ENCODE results near the gene FOCAD.

Gene FOCAD

GRCh38 chr9:20848490-20848889 is 164.4 kb downstream of the FOCAD start:
- Histone ChIP-seq H3K27ac (ENCODE audit: low read depth, low read length) (no peak overlapping the region), H3K9ac (ENCODE audit: low read depth, low read length) (no peak overlapping the region), H3K36me3 (ENCODE audit: insufficient read depth, low read length) (no peaks in the 10 kb centered on the region), H3K9me3 (ENCODE audit: insufficient read depth, low read depth, low read length) (no peaks in the 10 kb centered on the region), H3K27me3 (ENCODE audit: insufficient read depth, low read length) (no peaks in the 10 kb centered on the region), H3K4me1 (ENCODE audit: insufficient read depth, low read length) (peaks cover 17% of the 10 kb centered on the region; the same call in 1 of the 2 replicates), H3K4me3 (ENCODE audit: low read length) (no peak overlapping the region)
- WGBS, result 95% methylated on average over 2 of the region's 2 CpGs

GRCh38 chr9:20853866-20854265 is 169.8 kb downstream of the FOCAD start:
- no peak overlapping the region for H3K4me3 ChIP-seq (ENCODE audit: low read length)
- H3K27me3 ChIP-seq (ENCODE audit: insufficient read depth, low read length), result no peaks in the 10 kb centered on the region
- H3K4me1 ChIP-seq (ENCODE audit: insufficient read depth, low read length), result peaks cover 24% of the 10 kb centered on the region; the same call in 1 of the 2 replicates
- no peaks in the 10 kb centered on the region for H3K36me3 ChIP-seq (ENCODE audit: insufficient read depth, low read length)
- no peak overlapping the region for H3K9ac ChIP-seq (ENCODE audit: low read depth, low read length)
- H3K27ac ChIP-seq (ENCODE audit: low read depth, low read length), result no peak overlapping the region
- 81% methylated on average over 2 of the region's 2 CpGs for WGBS
- no peaks in the 10 kb centered on the region for H3K9me3 ChIP-seq (ENCODE audit: insufficient read depth, low read depth, low read length)

GRCh38 chr9:20854444-20854843 is 170.4 kb downstream of the FOCAD start:
- H3K36me3 ChIP-seq (ENCODE audit: insufficient read depth, low read length), result no peaks in the 10 kb centered on the region
- WGBS, result 100% methylated on average over 2 of the region's 4 CpGs
- H3K27ac ChIP-seq (ENCODE audit: low read depth, low read length), result no peak overlapping the region
- no peaks in the 10 kb centered on the region for H3K9me3 ChIP-seq (ENCODE audit: insufficient read depth, low read depth, low read length)
- H3K9ac ChIP-seq (ENCODE audit: low read depth, low read length), result no peak overlapping the region
- no peaks in the 10 kb centered on the region for H3K27me3 ChIP-seq (ENCODE audit: insufficient read depth, low read length)
- no peak overlapping the region for H3K4me3 ChIP-seq (ENCODE audit: low read length)
- H3K4me1 ChIP-seq (ENCODE audit: insufficient read depth, low read length), result peaks cover 24% of the 10 kb centered on the region; the same call in 1 of the 2 replicates

GRCh38 chr9:20863945-20864344 is 179.9 kb downstream of the FOCAD start:
- H3K9ac ChIP-seq (ENCODE audit: low read depth, low read length), result no peak overlapping the region
- H3K4me1 ChIP-seq (ENCODE audit: insufficient read depth, low read length), result no peaks in the 10 kb centered on the region
- no peak overlapping the region for H3K4me3 ChIP-seq (ENCODE audit: low read length)
- H3K27ac ChIP-seq (ENCODE audit: low read depth, low read length), result no peak overlapping the region
- 50% methylated on average over 2 of the region's 2 CpGs for WGBS
- no peaks in the 10 kb centered on the region for H3K9me3 ChIP-seq (ENCODE audit: insufficient read depth, low read depth, low read length)
- no peaks in the 10 kb centered on the region for H3K36me3 ChIP-seq (ENCODE audit: insufficient read depth, low read length)
- H3K27me3 ChIP-seq (ENCODE audit: insufficient read depth, low read length), result no peaks in the 10 kb centered on the region

GRCh38 chr9:20865347-20865746 is 181.3 kb downstream of the FOCAD start:
- H3K36me3 ChIP-seq (ENCODE audit: insufficient read depth, low read length), result peaks cover under 1% of the 10 kb centered on the region; the same call in 1 of the 2 replicates
- H3K4me1 ChIP-seq (ENCODE audit: insufficient read depth, low read length), result no peaks in the 10 kb centered on the region
- no peak overlapping the region for H3K4me3 ChIP-seq (ENCODE audit: low read length)
- H3K9ac ChIP-seq (ENCODE audit: low read depth, low read length), result no peak overlapping the region
- no peak overlapping the region for H3K27ac ChIP-seq (ENCODE audit: low read depth, low read length)
- H3K27me3 ChIP-seq (ENCODE audit: insufficient read depth, low read length), result no peaks in the 10 kb centered on the region
- WGBS, result 91% methylated on average over 3 of the region's 4 CpGs
- no peaks in the 10 kb centered on the region for H3K9me3 ChIP-seq (ENCODE audit: insufficient read depth, low read depth, low read length)

- 96% methylated on average over 4 of the region's 4 CpGs for WGBS
- Histone ChIP-seq H3K27me3 (ENCODE audit: insufficient read depth, low read length) (no peaks in the 10 kb centered on the region), H3K27ac (ENCODE audit: low read depth, low read length) (no peak overlapping the region), H3K4me3 (ENCODE audit: low read length) (no peak overlapping the region), H3K9me3 (ENCODE audit: insufficient read depth, low read depth, low read length) (no peaks in the 10 kb centered on the region), H3K36me3 (ENCODE audit: insufficient read depth, low read length) (peaks cover 10% of the 10 kb centered on the region; the same call in 1 of the 2 replicates), H3K9ac (ENCODE audit: low read depth, low read length) (no peak overlapping the region), H3K4me1 (ENCODE audit: insufficient read depth, low read length) (peaks cover 21% of the 10 kb centered on the region)
Measured at GRCh38 chr9:20870115-20870514, 186.1 kb downstream of the FOCAD start.

GRCh38 chr9:20872340-20872977 is 188.4 kb downstream of the FOCAD start:
- H3K27ac ChIP-seq (ENCODE audit: low read depth, low read length), result peak overlapping the region; percentile 57
- no peaks in the 10 kb centered on the region for H3K9me3 ChIP-seq (ENCODE audit: insufficient read depth, low read depth, low read length)
- peaks cover 21% of the 10 kb centered on the region for H3K4me1 ChIP-seq (ENCODE audit: insufficient read depth, low read length)
- H3K36me3 ChIP-seq (ENCODE audit: insufficient read depth, low read length), result peaks cover 10% of the 10 kb centered on the region; the same call in 1 of the 2 replicates
- no peaks in the 10 kb centered on the region for H3K27me3 ChIP-seq (ENCODE audit: insufficient read depth, low read length)
- peak overlapping the region; percentile 8; the same call in 1 of the 2 replicates for H3K9ac ChIP-seq (ENCODE audit: low read depth, low read length)
- peak overlapping the region; percentile 25; the same call in 1 of the 2 replicates for H3K4me3 ChIP-seq (ENCODE audit: low read length)
- WGBS, result 10% methylated on average over 1 of the region's 1 CpG

DNA sequence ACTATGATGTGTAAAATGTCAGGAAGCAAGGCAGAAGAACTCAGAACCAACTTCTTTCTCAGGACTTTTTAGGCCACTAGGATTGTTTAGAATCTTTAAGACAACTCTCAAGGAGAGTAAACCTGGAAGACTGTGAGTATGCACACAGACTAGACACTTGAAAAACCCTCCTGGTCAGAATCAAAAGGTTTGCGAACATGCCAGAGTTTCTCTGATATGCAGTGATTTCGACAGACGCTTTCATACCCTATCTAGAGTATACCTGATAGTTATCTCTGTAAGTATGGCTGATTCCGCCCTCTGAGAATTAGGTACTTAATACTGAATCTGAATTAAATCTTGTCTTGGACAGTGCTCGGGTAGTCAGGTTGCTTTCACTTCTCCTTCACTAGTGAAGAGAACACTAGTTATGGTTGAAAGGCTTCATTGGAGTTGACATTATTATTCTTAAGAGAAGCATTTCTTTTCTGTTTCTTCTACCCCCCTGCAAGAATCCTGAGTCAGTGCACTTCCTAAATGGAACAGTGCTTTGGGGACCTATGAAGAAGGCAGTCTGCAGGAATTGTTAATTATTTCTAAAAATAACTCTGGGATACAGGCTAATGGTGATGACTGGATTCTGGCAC is 189.3 kb downstream of the FOCAD start:
- H3K9me3 ChIP-seq (ENCODE audit: insufficient read depth, low read depth, low read length), result no peaks in the 10 kb centered on the region
- no peak overlapping the region for H3K9ac ChIP-seq (ENCODE audit: low read depth, low read length)
- WGBS, result 96% methylated on average over 5 of the region's 5 CpGs
- peaks cover 21% of the 10 kb centered on the region for H3K4me1 ChIP-seq (ENCODE audit: insufficient read depth, low read length)
- H3K36me3 ChIP-seq (ENCODE audit: insufficient read depth, low read length), result peaks cover 10% of the 10 kb centered on the region; the same call in 1 of the 2 replicates
- H3K27me3 ChIP-seq (ENCODE audit: insufficient read depth, low read length), result no peaks in the 10 kb centered on the region
- no peak overlapping the region for H3K4me3 ChIP-seq (ENCODE audit: low read length)
- peak overlapping the region; percentile 28 for H3K27ac ChIP-seq (ENCODE audit: low read depth, low read length)

GRCh38 chr9:20880271-20880670 is 196.2 kb downstream of the FOCAD start:
- Histone ChIP-seq H3K36me3 (ENCODE audit: insufficient read depth, low read length) (peaks cover 19% of the 10 kb centered on the region), H3K27ac (ENCODE audit: low read depth, low read length) (no peak overlapping the region), H3K9ac (ENCODE audit: low read depth, low read length) (no peak overlapping the region), H3K27me3 (ENCODE audit: insufficient read depth, low read length) (no peaks in the 10 kb centered on the region), H3K9me3 (ENCODE audit: insufficient read depth, low read depth, low read length) (no peaks in the 10 kb centered on the region), H3K4me1 (ENCODE audit: insufficient read depth, low read length) (no peaks in the 10 kb centered on the region), H3K4me3 (ENCODE audit: low read length) (no peak overlapping the region)
- WGBS, result 92% methylated on average over 2 of the region's 2 CpGs

GRCh38 chr9:20880675-20881074 is 196.6 kb downstream of the FOCAD start:
- H3K4me1 ChIP-seq (ENCODE audit: insufficient read depth, low read length), result no peaks in the 10 kb centered on the region
- WGBS, result 83% methylated on average over 2 of the region's 2 CpGs
- H3K4me3 ChIP-seq (ENCODE audit: low read length), result no peak overlapping the region
- H3K36me3 ChIP-seq (ENCODE audit: insufficient read depth, low read length), result peaks cover 19% of the 10 kb centered on the region
- no peaks in the 10 kb centered on the region for H3K9me3 ChIP-seq (ENCODE audit: insufficient read depth, low read depth, low read length)
- no peak overlapping the region for H3K27ac ChIP-seq (ENCODE audit: low read depth, low read length)
- H3K9ac ChIP-seq (ENCODE audit: low read depth, low read length), result no peak overlapping the region
- H3K27me3 ChIP-seq (ENCODE audit: insufficient read depth, low read length), result no peaks in the 10 kb centered on the region

DNA sequence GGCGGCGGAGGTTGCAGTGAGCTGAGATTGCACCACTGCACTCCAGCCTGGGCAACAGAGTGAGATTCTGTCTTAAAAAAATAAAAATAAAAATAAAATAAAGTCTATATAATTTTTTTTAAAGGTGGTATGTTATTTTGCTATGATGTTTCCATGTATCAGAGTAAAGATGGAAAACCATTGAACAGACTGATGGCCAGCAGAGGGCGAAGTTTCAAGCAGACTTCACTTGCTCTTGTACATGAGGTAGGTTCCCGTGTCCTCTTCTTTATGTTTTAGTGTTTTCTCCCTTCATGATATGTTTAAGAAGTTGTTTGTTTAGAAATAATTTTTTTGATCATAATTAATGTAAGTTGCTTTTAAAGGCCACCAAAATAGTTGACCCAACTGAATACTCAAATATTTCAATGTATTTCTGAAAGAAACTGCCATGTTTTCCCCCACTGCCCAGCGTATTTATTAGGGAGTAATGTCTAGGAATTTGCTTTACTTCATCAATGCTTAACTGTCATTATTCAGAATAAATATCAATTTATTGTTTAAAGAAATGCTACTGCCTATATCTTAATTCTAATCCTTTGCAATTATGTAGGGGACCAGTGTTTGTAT is 201.0 kb downstream of the FOCAD start:
- H3K9ac ChIP-seq (ENCODE audit: low read depth, low read length), result no peak overlapping the region
- no peaks in the 10 kb centered on the region for H3K27me3 ChIP-seq (ENCODE audit: insufficient read depth, low read length)
- 77% methylated on average over 4 of the region's 5 CpGs for WGBS
- peaks cover 19% of the 10 kb centered on the region for H3K36me3 ChIP-seq (ENCODE audit: insufficient read depth, low read length)
- no peak overlapping the region for H3K4me3 ChIP-seq (ENCODE audit: low read length)
- H3K4me1 ChIP-seq (ENCODE audit: insufficient read depth, low read length), result no peaks in the 10 kb centered on the region
- H3K9me3 ChIP-seq (ENCODE audit: insufficient read depth, low read depth, low read length), result no peaks in the 10 kb centered on the region
- no peak overlapping the region for H3K27ac ChIP-seq (ENCODE audit: low read depth, low read length)
